NCI-H1048 (cell line): Measurements from ENCODE around the gene NHERF1.

Source experiments
- DNase-seq: peaks from one replicate; lab custom pipeline; 2025; lab: John Stamatoyannopoulos, UW

Gene NHERF1

DNA sequence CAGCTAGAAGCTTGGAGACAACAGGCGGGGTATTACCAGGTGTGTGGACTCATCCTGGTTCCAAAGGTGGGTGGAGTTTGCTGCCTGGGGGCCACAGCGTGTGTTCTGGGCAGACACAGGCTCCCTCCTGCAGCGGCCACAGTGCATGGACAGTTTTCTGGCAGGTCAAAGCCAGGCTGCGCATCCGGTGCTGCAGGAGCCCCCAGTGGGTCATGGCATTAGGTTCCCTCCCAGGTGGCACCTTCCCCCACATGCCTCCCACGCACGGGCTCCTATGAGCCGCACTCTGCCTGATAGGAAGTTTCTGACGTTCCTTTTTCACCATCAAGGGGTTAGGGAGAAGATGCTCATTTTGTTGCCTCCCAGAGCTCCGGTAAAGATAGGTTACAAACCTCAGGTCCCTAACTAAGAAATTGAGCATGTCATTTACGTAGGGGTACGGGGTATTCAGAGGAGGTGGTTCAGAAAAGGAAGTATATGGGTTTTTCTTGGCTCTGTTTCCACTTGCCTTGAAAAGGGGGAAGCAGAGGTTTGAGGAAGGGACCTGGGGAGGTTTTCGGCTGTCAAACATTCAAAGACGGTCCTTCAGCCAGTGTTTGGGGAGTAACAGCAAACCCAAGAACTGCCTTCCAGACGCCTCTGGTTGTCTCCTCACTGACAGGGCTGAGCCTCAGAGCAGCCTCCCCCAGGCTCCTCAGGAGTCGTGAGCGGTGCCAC lies 60.4 kb downstream of the NHERF1 start:
- no peak for DNase-seq

GRCh38 chr17:74810699-74811485 lies 62.5 kb downstream of the NHERF1 start:
- no peak for DNase-seq

DNA sequence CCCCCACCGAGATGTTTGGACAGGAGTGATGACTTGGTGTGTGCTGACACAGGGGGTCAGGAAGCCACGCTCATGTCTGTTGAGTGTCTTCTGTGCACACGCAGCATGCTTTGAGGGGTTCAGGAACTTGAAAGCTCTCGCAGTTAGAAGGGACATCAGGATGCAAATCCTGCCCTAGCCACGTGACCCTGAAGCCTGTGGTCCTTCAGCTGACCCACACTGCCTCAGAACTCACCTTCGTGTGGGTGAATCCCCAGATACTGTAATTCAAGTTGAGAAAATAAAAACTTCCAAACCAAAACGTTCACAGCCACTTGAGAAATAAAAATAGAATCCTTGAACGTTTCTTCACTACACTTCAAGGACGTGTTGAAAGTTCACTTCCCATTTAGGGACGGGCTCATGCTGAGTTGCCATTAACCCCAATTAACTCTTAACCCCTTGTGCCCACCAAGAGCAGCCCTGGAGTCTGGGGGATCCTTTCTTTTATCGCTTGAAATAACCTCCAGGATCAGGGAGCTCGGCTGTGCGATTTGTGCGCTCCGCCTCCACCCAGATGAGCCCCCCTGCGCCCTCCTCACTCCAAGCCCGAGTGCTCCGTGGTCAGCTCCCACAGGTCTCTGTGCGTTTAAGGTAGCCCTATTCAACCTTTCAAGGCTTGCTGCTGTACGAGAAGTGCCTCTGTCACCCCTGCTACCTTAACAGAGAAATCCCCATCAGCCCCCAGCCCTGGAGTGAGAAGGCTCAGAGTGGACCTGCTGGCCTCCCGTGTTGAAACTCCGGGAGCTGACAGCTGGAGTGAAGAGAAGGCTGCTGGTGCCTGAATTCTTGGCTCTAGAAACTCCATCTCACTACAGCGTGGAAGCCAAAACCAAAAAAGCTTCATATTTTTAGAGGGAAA lies 63.9 kb downstream of the NHERF1 start:
- no peak for DNase-seq

DNA sequence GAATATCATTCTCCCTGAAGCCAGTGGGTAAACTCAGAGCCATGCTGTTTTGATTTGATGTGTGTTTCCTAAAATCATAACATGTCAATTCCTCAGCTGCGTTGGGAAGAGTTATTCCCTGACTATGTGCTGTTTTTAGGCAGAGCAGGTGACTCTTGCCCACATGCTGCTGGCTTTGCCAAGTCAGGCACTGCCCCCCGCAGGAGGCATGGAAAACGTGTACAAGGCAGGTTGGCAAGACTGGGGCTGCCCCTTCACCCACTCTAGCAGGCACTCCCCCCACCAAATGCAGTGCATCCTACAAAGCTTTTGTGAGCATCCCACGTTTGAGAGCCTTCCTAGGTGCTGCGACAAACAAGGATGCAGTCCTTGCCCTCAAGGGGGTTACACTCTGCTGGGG lies 66.0 kb downstream of the NHERF1 start:
- no peak for DNase-seq

- DNase-seq: no peak
These were observed 66.6 kb downstream of the NHERF1 start for GRCh38 chr17:74815067-74815466.

DNA sequence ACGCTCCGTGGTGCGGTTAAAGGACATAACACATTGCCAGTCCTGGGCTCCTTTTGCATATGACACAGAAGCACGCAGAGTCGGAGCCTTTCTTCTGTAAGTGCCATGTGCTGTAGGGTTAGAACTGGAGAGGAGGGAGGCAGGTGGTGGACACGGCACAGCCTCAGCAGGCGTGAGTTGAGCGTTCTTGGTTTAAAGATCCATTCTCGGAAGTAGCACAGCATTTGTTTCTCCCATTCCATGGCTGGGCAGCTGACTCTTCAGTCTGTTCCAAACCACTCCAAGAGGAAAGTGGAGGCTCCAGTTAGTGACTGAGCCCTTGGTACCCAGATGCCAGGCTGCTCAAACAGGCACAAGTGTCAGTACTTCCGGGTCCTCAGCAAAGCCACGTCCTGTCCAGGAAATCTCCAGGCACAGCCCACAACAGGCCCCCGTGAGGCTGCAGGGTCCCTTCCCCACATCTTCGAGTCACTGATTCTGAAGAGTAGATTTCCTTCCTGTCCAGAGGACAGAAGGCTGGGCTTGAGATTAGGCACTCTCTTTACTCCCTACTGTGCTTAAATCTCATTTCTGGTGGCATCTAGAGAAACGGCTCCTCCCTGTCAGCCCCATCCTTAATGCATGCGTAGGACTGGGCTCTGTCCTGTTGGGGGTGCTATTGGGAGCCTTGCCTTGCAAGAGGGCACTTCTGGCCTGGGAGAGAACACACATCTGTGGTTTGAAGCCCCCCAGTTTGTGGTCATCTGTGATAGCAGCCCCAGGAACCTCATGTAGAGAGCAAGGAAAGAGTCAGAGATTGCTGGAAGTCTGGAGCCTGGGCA lies 67.3 kb downstream of the NHERF1 start:
- DNase-seq: no peak

DNA sequence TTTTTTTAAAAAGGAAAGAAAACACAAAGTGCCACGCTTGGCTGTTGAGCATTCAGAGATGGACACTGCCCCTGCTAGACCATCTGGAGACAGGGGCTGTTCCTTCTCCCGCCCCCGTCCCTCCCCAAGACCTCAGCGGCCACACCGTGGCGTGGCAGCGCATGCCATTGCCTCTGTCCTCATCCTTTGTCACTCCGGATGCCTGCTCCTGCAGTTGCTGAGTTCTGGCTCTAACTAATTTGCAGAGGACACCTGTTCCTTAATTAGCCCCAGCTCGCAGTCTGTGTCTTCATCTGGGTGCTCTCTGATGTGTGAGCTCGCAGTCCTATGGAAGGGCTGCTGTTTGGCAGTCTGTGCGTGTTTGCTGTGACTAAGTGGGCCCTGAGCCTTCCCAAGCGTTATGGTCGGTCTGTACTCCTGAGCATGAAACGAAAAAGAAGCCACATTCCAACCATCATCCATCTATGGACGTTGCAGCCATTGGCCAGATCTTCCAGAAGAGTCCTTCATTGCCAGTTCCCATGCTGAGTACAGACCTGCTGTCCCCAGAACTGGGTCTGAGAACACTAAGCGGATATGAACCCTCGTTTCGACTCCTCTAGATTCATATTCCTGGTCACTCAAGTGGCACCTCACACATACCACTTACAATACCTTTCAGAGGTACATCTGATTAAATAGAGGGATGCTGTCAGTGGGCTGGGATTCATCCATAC lies 68.6 kb downstream of the NHERF1 start:
- DNase-seq: no peak

GRCh38 chr17:74818291-74818938 lies 70.0 kb downstream of the NHERF1 start:
- DNase-seq: no peak
